HepG2 (cell line): ENCODE data around the gene EPHA2. TPM values are rescaled to one million over a fixed set of nuclear protein-coding genes. Genes with fewer than 3 reads are reported as not detected.

Experiments used
- ATAC-seq: fragments of 200-7000 bp; cut with Tn5 transposase; 3 replicates; pipeline ENCODE4 v1.9.1; 2020; ENCODE audit warnings: mild to moderate bottlenecking, moderate library complexity
- BruUV-seq: library from RNA; stranded (reverse); fragments of 400-500 nt; replicated peaks from 2 replicates; lab custom pipeline; 2021; lab: Mats Ljungman, UMichigan
- CTCF ChIA-PET: fragments of 300-600 bp; formaldehyde crosslinking; extraction: SDS; loops from one replicate; lab custom pipeline; 2021; ENCODE audit warnings: low total read pairs, inconsistent platforms, low intra/inter-chr PET ratio; lab: Yijun Ruan, JAX
- POLR2A ChIA-PET: fragments of 350-600 bp; sonication (Branson Sonifier 250); formaldehyde crosslinking; loops from one replicate; lab custom pipeline; 2020; ENCODE audit warnings: antibody characterized with exemption, inconsistent platforms; lab: Yijun Ruan, JAX
- DNase-seq: peaks from one replicate; pipeline ENCODE4 v3.0.0-alpha.2; 2015; ENCODE audit warnings: low spot score
- FAIRE-seq: peaks from 3 replicates; lab custom pipeline; 2011; peaks lifted over from hg19 to GRCh38; lab: Jason Lieb, UNC
- H2AFZ ChIP-seq: one replicate; pipeline ENCODE4 v1.6.1; 2011; ENCODE audit warnings: low read length, inconsistent platforms
- H3K27ac ChIP-seq: fragments of 300-600 bp; 3 replicates; pipeline ENCODE4 v1.8.0; 2011; ENCODE audit warnings: mixed run types, mild to moderate bottlenecking, mixed read lengths, low read length, inconsistent platforms; ENCODE audit not compliant: insufficient read depth; ENCODE audit errors: extremely low read length
- H3K27me3 ChIP-seq, 2 experiments: fragments of 200-600 bp in 1 of 2; 2 replicates in 1 of 2; 3 replicates in 1 of 2; pipeline versions ENCODE4 v1.6.0 to v1.8.0; 2011; ENCODE audit warnings: low read length in 2 of 2, mild to moderate bottlenecking in 2 of 2, moderate library complexity in 2 of 2, inconsistent platforms in 1 of 2; ENCODE audit not compliant: insufficient read depth in 2 of 2, control insufficient read depth in 1 of 2
- H3K36me3 ChIP-seq, 2 experiments: fragments of 200-600 bp in 1 of 2; replicated peaks in 1 of 2; 2 replicates in 1 of 2; 3 replicates in 1 of 2; pipeline versions ENCODE4 v1.5.1 to v1.8.0; 2011; ENCODE audit warnings: low read length in 2 of 2, inconsistent platforms in 1 of 2; ENCODE audit not compliant: insufficient read depth in 2 of 2, control insufficient read depth in 1 of 2
- H3K4me1 ChIP-seq: 2 replicates; pipeline ENCODE4 v1.5.1; 2012; ENCODE audit warnings: low read length, inconsistent platforms; ENCODE audit not compliant: insufficient read depth
- H3K4me2 ChIP-seq: 2 replicates; pipeline ENCODE4 v1.6.0; 2011; ENCODE audit warnings: low read depth, low read length, inconsistent platforms
- H3K4me3 ChIP-seq, 3 experiments: fragments of 200-600 bp in 1 of 3; sonication (generic), shearing (Covaris generic) in 1 of 3; replicated peaks in 1 of 3; 2 replicates each; pipeline ENCODE4 v1.5.1; 2011 to 2016; ENCODE audit warnings: low read length in 3 of 3, inconsistent platforms in 2 of 3, low read depth in 2 of 3, mild to moderate bottlenecking in 2 of 3, control low read depth in 1 of 3, mixed read lengths in 1 of 3; ENCODE audit not compliant: insufficient read depth in 1 of 3
- H3K79me2 ChIP-seq: one replicate; pipeline ENCODE4 v1.6.1; 2011; ENCODE audit warnings: low read length, inconsistent platforms; ENCODE audit not compliant: insufficient read depth
- H3K9ac ChIP-seq: 2 replicates; pipeline ENCODE4 v1.6.0; 2011; ENCODE audit warnings: mild to moderate bottlenecking, low read depth, low read length, inconsistent platforms; ENCODE audit not compliant: insufficient read depth
- H3K9me3 ChIP-seq: 2 replicates; pipeline ENCODE4 v1.5.1; 2012; ENCODE audit warnings: mild to moderate bottlenecking, low read length
- H4K20me1 ChIP-seq: 2 replicates; pipeline ENCODE4 v1.6.0; 2011; ENCODE audit warnings: inconsistent platforms, mild to moderate bottlenecking, low read length, moderate library complexity; ENCODE audit not compliant: insufficient read depth
- KLF11 ChIP-seq: IDR thresholded peaks from 2 replicates; pipeline ENCODE4 v1.6.1; 2016; ENCODE audit warnings: missing compliant biosample characterization
- ONECUT2 ChIP-seq: sonication (generic); formaldehyde crosslinking; IDR thresholded peaks from 2 replicates; pipeline ENCODE4 v1.4.0; 2020; ENCODE audit warnings: missing genetic modification reagents
- PAX8 ChIP-seq: sonication (generic); formaldehyde crosslinking; IDR thresholded peaks from 2 replicates; pipeline ENCODE4 v1.8.0; 2022; ENCODE audit warnings: mild to moderate bottlenecking, missing genetic modification reagents, borderline replicate concordance
- PCBP1 ChIP-seq: fragments of 200-400 bp; formaldehyde crosslinking; IDR thresholded peaks from 2 replicates; pipeline ENCODE4 v1.6.1; 2017; ENCODE audit warnings: mild to moderate bottlenecking, low read depth, low read length, borderline replicate concordance
- RBFOX2 ChIP-seq: fragments of 200-400 bp; formaldehyde crosslinking; IDR thresholded peaks from 2 replicates; pipeline ENCODE4 v1.6.1; 2017; ENCODE audit warnings: low read depth, mild to moderate bottlenecking, low read length
- SUZ12 ChIP-seq: fragments of 150-350 bp; IDR thresholded peaks from 2 replicates; pipeline ENCODE4 v1.6.1; 2014; ENCODE audit warnings: low read depth, low read length
- ZBTB38 ChIP-seq: sonication (generic); formaldehyde crosslinking; IDR thresholded peaks from 2 replicates; pipeline ENCODE4 v1.5.1; 2020; ENCODE audit warnings: mild to moderate bottlenecking, missing genetic modification reagents
- ZNF263 ChIP-seq: sonication (generic); formaldehyde crosslinking; IDR thresholded peaks from 2 replicates; pipeline ENCODE4 v1.4.0; 2020; ENCODE audit warnings: missing genetic modification reagents
- ZNF292 ChIP-seq: sonication (generic); formaldehyde crosslinking; IDR thresholded peaks from 2 replicates; pipeline ENCODE4 v1.8.1; 2022; ENCODE audit warnings: mild to moderate bottlenecking, low read depth, missing genetic modification reagents, borderline replicate concordance
- ZNF446 ChIP-seq: sonication (generic); formaldehyde crosslinking; IDR thresholded peaks from 2 replicates; pipeline ENCODE4 v1.5.0; 2020; ENCODE audit warnings: mild to moderate bottlenecking, missing genetic modification reagents
- ZNF484 ChIP-seq: sonication (generic); formaldehyde crosslinking; IDR thresholded peaks from 2 replicates; pipeline ENCODE4 v1.5.1; 2020; ENCODE audit warnings: mild to moderate bottlenecking, low read depth, missing genetic modification reagents, borderline replicate concordance
- ZNF543 ChIP-seq: sonication (generic); formaldehyde crosslinking; IDR thresholded peaks from 2 replicates; pipeline ENCODE4 v1.4.0; 2020; ENCODE audit warnings: mild to moderate bottlenecking, missing genetic modification reagents
- ZNF607 ChIP-seq: sonication (generic); formaldehyde crosslinking; IDR thresholded peaks from 2 replicates; pipeline ENCODE4 v1.5.1; 2020; ENCODE audit warnings: missing genetic modification reagents, mild to moderate bottlenecking, borderline replicate concordance
- WGBS: methylation state at CpG from one replicate; pipeline ENCODE4 v1.1.6; 2017; ENCODE audit warnings: low lambda C conversion rate; 5-methylcytosine and 5-hydroxymethylcytosine counted together
- in situ Hi-C: cut with HindIII; loops from 2 replicates; pipeline ENCODE4 v1.10.0; 2017; ENCODE audit warnings: low pct_unique_long_range_greater_than_20kb; ENCODE audit not compliant: extremely low pct_ligation_motif_present
- intact Hi-C: fragments of 100-400 bp; cut with micrococcal nuclease; formaldehyde crosslinking; loops from one replicate; pipeline ENCODE4 v1.10.0; 2022; ENCODE audit not compliant: unreplicated experiment
- polyA plus RNA-seq, 8 experiments: library from polyadenylated mRNA; depleted of rRNA in 3 of 8; stranded (reverse) in 7 of 8; unstranded in 1 of 8; fragments of >200 nt; fragmentation: Illumina TruSeq in 4 of 8; extraction: Trizol in 4 of 8; gene quantifications; 2 replicates each; pipeline versions ENCODE4 v1.2.1 to v1.2.3, GENCODE V29; 2011 to 2016; ENCODE audit warnings: low read depth in 4 of 8, missing spikeins in 1 of 8, mixed read lengths in 1 of 8; ENCODE audit not compliant: insufficient read depth in 1 of 8
- total RNA-seq, 5 experiments: library from RNA; depleted of rRNA; stranded (reverse); fragments of >200 nt; fragmentation: Illumina TruSeq; extraction: Trizol; gene quantifications; 2 replicates each; pipeline ENCODE4 v1.2.3, GENCODE V29; 2016; ENCODE audit warnings: low read depth in 1 of 5
- TF ChIP-seq, protein P1 (sequence below): fragments of 450-650 bp; IDR thresholded peaks from 2 replicates; pipeline ENCODE4 v1.6.1; 2016
- TF ChIP-seq, protein P2 (sequence below): sonication (generic); formaldehyde crosslinking; IDR thresholded peaks from 2 replicates; pipeline ENCODE4 v1.4.0; 2020; ENCODE audit warnings: mild to moderate bottlenecking, missing genetic modification reagents

Gene EPHA2
- total and polyA plus RNA-seq, 2 of the 13 experiments (the other 11 are each of a cell fraction or from before 2014, with no cell fraction given), result 33.6 to 53.6 TPM

DNA sequence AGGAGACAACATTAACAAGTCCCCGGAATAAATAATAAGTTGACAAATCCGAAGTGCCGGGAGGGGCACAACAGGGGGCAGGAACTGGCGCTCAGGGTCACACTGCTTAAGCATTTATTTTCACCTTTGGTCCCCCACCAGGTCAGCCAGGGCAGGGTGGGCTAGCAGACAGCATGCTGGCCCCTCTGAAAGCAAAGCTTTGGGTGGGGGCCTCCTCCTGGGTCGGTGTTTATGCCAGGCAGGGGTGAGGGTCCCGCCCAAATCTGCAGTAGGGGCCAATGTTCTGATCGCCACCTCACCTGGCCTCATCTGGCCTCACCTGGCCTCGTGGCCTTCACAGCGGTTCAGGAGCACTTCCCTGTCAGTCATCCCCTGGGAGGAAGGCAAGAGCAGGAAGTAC, 74.2 kb downstream of the EPHA2 start:
- H3K27ac ChIP-seq, result no peak overlapping the region
- no peak for FAIRE-seq
- no TSS peak for BruUV-seq

DNA sequence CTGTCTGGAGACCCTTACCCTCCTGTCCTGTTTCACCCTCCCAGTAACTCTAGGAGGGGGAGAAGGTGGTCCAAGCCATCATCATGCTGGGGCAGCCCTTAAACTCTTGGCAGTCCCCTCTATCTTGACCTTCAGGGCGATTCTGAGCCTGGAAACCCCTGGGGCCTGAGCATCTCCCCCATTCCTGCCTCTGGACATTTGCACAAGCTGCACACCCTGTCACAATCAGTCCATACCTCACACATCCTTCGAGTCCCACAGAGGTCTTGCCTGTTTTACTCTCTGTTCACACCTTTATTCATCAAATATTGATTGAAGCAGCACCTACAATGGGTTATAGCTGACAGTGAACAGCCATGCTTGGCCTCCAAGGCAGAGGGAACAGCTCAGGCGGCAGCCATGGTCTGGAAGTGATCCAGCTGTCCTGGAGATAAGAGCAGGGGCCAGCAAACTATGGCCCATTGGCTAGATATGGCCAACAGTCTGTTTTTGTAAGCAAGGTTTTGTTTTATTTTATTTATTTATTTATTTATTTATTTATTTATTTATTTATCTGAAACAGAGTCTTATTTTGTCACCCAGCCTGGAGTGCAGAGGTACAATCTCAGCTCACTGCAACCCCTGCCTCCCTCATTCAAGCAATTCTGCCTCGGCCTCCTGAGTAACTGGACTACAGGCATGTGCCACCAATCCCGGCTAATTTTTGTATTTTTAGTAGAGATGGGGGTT, 75.3 kb downstream of the EPHA2 start:
- in situ Hi-C loops, result loop anchor here (5.0 kb wide), 1 partner anchor 37 kb away; no protein-coding TSS in a partner anchor
- no peak for TF ChIP-seq ZNF446 (CRISPR knock-in tag)
- no peak for TF ChIP-seq ONECUT2 (CRISPR knock-in tag)
- TF ChIP-seq ZNF484 (CRISPR knock-in tag), result no peak
- TF ChIP-seq KLF11 (CRISPR knock-in tag), result no peak
- TF ChIP-seq, protein P1, sequence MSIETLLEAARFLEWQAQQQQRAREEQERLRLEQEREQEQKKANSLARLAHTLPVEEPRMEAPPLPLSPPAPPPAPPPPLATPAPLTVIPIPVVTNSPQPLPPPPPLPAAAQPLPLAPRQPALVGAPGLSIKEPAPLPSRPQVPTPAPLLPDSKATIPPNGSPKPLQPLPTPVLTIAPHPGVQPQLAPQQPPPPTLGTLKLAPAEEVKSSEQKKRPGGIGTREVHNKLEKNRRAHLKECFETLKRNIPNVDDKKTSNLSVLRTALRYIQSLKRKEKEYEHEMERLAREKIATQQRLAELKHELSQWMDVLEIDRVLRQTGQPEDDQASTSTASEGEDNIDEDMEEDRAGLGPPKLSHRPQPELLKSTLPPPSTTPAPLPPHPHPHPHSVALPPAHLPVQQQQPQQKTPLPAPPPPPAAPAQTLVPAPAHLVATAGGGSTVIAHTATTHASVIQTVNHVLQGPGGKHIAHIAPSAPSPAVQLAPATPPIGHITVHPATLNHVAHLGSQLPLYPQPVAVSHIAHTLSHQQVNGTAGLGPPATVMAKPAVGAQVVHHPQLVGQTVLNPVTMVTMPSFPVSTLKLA, result no peak
- TF ChIP-seq PCBP1, result no peak
- TF ChIP-seq, protein P2, sequence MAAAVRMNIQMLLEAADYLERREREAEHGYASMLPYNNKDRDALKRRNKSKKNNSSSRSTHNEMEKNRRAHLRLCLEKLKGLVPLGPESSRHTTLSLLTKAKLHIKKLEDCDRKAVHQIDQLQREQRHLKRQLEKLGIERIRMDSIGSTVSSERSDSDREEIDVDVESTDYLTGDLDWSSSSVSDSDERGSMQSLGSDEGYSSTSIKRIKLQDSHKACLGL (CRISPR knock-in tag), result no peak
- no peak for TF ChIP-seq ZBTB38
- no peak for TF ChIP-seq ZNF292 (CRISPR knock-in tag)
- no peak for TF ChIP-seq ZNF607 (CRISPR knock-in tag)
- TF ChIP-seq ZNF543, result no peak
- no peak for TF ChIP-seq RBFOX2
- TF ChIP-seq SUZ12, result no peak

More for the DNA sequence above, 74.2 kb downstream of the EPHA2 start:
- in situ Hi-C loops, result loop anchor here (5.0 kb wide), 1 partner anchor 36 kb away; no protein-coding TSS in a partner anchor
- POLR2A ChIA-PET, result interaction anchor here (0.7 to 1.7 kb wide), 4 partner anchors 71 to 105 kb away, joined by 3 to 6 read pairs (median 4); partner anchors contain the start of gene EPHA2
- ATAC-seq, result no peak
- H3K36me3 ChIP-seq, result no peaks in the 10 kb centered on the region
- DNase-seq, result no peak
- H3K9me3 ChIP-seq, result no peaks in the 10 kb centered on the region
- peaks cover 66% of the 10 kb centered on the region for H3K4me1 ChIP-seq
- peaks cover 0 to 12% of the 10 kb centered on the region in 2 experiments; a peak in 1 of 5 replicates for H3K27me3 ChIP-seq
- CTCF ChIA-PET, result interaction anchor here (1.5 to 5.7 kb wide), 2 partner anchors 106 to 163 kb away, joined by 7 to 98 read pairs; no protein-coding TSS in a partner anchor
- intact Hi-C loops, result loop anchor here (2.0 kb wide), 1 partner anchor 31 kb away; no protein-coding TSS in a partner anchor
- H3K79me2 ChIP-seq, result no peaks in the 10 kb centered on the region
- WGBS, result 85% methylated on average over 6 of the region's 9 CpGs
- H4K20me1 ChIP-seq, result no peaks in the 10 kb centered on the region
- no peak overlapping the region for H3K9ac ChIP-seq
- H2AFZ ChIP-seq, result no peak overlapping the region
- H3K4me3 ChIP-seq, result no peak overlapping the region
- TF ChIP-seq PAX8 (CRISPR knock-in tag), result no peak
- peak; percentile 64; the same call in 1 of the 2 replicates for TF ChIP-seq ZNF263 (CRISPR knock-in tag)
- no peak overlapping the region for H3K4me2 ChIP-seq

More for the DNA sequence above, 75.3 kb downstream of the EPHA2 start:
- no TSS peak for BruUV-seq
- FAIRE-seq, result no peak
- ChIA-PET CTCF (interaction anchor here (5.7 kb wide), 1 partner anchor 107 kb away, joined by 98 read pairs; no protein-coding TSS in a partner anchor), POLR2A (no interaction called here)
- Histone ChIP-seq H3K27ac (no peak overlapping the region), H3K9me3 (no peaks in the 10 kb centered on the region), H3K79me2 (no peaks in the 10 kb centered on the region), H2AFZ (no peak overlapping the region), H3K36me3 (no peaks in the 10 kb centered on the region), H3K27me3 (peaks cover 0 to 17% of the 10 kb centered on the region in 2 experiments; a peak in 2 of 5 replicates), H3K4me2 (no peak overlapping the region), H4K20me1 (no peaks in the 10 kb centered on the region), H3K9ac (no peak overlapping the region), H3K4me3 (no peak overlapping the region), H3K4me1 (peaks cover 64% of the 10 kb centered on the region)
- intact Hi-C loops, result no loop called here
- 27% methylated on average over 4 of the region's 5 CpGs for WGBS
- ATAC-seq, result no peak
- no peak for DNase-seq
